NCI-H1105 (cell line): ENCODE measurements around the gene HOXC6.

ENCODE experiments used
- DNase-seq: peaks from one replicate; lab custom pipeline; 2025; lab: John Stamatoyannopoulos, UW

HOXC6 gene

GRCh38 chr12:54028314-54029201 lies at the start of gene HOXC6:
HOXC6 (plus strand) TSS chr12:54028440; CDS start chr12:54028522, 82 bp downstream.
- no peak for DNase-seq

- DNase-seq = no peak
These were observed 49.5 kb upstream of the HOXC6 start for GRCh38 chr12:53978477-53979356.

DNA sequence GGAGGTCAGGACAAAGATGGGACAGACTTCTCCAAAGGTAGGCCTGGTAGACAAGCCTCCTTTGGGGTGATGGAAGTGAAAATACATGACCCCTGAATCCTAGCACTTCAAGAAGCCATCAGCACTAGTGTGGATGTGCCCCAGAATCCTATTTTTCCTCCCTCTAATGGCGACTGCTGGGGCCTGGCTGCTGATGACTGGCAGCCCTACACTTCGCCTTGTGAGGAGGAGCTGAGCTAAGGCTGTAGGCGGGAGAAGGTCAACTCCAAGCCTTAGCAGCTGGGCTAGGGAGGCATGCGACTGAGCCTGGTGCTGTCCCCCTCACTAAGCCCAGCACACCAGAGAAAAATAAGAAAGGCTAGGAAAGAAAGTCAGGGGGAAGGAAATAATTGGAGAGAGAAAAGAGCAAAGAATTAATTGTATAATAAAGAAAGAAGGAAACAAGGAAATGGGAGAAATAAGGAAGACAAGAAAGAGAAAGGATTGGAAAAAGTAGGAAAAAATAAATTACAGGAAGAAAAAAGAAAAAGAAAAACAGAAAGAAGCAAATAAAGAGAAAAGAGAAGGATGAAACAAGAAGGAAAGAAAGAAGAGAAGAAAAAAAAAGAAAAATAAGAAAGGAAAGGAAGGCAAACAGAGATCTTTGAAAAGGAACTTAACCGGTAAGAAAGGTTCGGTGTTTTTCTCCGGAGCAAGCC lies 48.0 kb upstream of the HOXC6 start:
- DNase-seq = no peak

- no peak for DNase-seq
These were observed 47.3 kb upstream of the HOXC6 start for GRCh38 chr12:53980802-53981496.

DNA sequence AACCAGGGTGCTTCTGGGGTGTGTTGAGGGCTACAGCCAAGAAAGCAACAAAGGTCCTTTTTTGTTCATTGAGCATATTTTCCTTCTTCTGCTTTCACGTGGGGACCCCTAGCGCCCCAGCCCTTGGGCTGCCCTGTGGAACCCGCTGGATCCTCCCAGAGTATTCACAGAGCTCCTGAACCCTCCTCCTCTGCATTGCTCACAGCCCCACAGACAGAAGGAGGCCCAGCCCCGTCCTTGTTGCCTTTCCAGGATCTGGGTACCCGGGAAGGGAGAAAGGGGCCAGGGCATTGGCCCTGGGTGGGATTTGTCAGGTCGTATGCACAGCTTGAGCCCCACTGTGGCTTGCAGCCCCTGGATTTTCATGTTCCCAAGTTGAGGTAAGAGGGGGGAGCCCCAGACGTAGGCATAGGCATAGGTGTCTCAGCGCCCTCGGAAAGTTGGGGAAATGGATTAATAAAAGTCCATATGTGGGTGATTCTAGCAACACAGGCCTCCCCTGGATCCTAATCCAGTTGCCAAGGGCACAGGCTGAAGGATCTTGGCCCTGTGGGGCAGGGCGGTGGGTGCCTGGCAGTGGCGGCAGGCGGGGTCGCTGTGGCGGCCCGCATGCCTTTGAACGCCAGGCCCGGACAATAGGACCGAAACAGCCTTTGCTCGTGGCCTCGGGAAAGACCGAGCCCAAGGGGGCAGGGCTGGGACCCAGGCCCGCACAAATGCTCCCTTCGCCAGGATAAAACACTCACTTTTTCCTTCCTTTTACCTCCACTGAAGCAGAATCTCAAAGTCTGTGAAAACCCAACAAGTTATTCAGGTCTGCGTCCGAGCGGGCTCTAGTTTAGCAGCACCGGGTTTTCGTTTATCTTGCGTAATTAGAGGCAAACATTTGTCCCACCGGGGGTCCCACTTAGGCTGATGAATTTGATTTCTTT lies 46.3 kb upstream of the HOXC6 start:
- DNase-seq = no peak

- DNase-seq = no peak
These were observed 45.3 kb upstream of the HOXC6 start for GRCh38 chr12:53982648-53983567.

DNA sequence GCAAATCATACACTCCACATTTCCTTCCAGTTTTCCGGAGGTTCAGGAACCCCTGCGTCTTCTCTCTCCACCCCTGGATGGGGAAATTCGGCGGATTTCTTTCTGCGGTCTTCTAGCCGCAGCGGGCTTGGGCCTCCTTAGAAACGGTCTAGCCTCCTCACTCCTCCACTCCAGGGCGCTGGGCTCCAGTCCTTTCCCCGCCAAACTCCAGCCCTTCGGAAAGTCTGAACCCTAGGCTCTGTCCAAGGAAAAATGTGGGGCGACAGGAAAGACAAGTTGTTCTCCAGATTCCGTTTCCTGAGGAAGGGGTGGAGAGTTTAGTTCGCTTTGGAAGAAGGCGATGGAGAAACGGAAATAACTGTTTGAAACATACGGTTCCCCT lies 44.7 kb upstream of the HOXC6 start:
- no peak for DNase-seq

- no peak for DNase-seq
These were observed 44.2 kb upstream of the HOXC6 start for GRCh38 chr12:53983950-53984572.

GRCh38 chr12:53984901-53985691 lies 43.1 kb upstream of the HOXC6 start, which contains the start of gene HOXC10:
HOXC10 (plus strand) TSS chr12:53985146; CDS start chr12:53985260, 114 bp downstream.
- DNase-seq = peak; percentile 87

- DNase-seq = no peak
These were observed 42.6 kb upstream of the HOXC6 start for GRCh38 chr12:53985692-53985993.

- DNase-seq = no peak
These were observed 42.1 kb upstream of the HOXC6 start for GRCh38 chr12:53985994-53986685.

GRCh38 chr12:53986686-53987483 lies 41.4 kb upstream of the HOXC6 start:
- DNase-seq = no peak

GRCh38 chr12:53987787-53988230 lies 40.4 kb upstream of the HOXC6 start:
- DNase-seq = no peak

DNA sequence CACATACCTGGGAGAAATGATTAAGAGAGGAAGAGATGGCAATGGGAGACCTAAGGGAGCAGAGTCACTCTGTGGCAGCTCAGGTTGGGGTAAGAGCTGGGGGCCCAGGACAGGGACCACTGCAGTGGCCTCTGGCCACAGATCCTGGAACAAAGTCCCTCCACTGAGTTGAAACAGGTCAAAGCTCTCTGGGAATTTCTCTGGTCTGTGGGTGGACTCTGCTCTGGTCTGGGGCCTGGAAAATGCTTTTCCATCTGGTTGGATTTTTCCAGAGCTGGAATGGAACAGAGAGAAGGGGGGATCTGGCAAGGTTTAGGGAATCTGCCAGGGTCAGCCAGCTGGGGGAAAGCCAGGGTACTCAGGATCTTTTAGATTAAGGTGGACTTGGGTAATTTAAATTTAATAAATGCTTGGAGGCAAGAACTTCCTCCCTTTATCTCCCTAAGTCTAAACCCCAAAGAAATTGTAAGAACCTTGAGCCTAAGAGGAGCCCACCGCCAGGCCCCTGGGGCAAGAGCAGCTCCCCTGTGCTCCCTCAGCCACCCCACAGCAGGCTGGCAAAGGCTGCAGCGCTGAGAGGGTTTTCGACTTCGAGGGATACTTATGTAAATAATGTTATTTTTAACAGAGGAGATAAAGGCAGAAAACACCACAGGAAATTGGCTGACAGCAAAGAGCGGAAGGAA lies 39.6 kb upstream of the HOXC6 start:
- no peak for DNase-seq

DNA sequence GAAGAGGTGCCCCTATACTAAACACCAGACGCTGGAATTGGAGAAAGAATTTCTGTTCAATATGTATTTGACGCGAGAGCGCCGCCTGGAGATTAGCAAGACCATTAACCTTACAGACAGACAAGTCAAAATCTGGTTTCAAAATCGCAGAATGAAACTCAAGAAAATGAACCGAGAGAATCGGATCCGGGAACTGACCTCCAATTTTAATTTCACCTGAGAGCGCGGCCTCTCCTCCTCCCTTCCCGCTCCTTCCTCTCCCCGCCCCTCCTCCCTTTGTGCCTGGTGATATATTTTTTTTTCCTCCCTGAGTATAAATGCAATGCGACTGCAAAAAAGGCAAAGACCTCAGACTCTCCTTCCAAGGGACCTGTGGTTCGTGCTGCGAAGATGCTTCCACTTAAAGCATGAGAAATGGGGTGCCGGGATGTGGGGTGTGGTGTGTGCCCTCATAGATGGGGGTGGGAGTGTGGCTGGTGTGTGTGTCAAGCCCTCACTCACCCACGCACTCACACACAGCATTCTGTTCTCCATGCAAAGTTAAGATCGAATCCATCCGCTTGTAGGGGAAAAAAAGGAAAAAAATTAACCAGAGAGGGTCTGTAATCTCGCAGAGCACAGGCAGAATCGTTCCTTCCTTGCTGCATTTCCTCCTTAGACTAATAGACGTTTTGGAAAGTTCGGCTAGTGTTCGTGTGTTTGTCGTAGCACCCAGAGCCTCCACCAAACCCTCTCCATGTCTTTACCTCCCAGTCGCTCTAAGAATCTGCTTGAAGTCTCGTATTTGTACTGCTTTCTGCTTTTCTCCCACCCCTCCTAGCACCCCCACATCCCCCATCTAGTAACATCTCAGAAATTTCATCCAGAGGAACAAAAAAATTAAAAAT lies 38.8 kb upstream of the HOXC6 start:
- DNase-seq = no peak
